GM19351 (cell line): Measurements from ENCODE around the gene FXYD6.

Experiments
- ATAC-seq: cut with Tn5 transposase; IDR thresholded peaks from one replicate; pipeline ENCODE4 v1.9.1; 2021; ENCODE audit warnings: mild to moderate bottlenecking, moderate library complexity; ENCODE audit not compliant: unreplicated experiment

Gene FXYD6

GRCh38 chr11:117851852-117852251, 24.6 kb downstream of the FXYD6 start:
- ATAC-seq, result no peak

- no peak for ATAC-seq
These were observed 25.4 kb downstream of the FXYD6 start for GRCh38 chr11:117851106-117851505.

GRCh38 chr11:117849781-117850414, 26.6 kb downstream of the FXYD6 start:
- ATAC-seq, result no peak

- ATAC-seq, result no peak
These were observed 32.6 kb downstream of the FXYD6 start for GRCh38 chr11:117843666-117844484.

- no peak for ATAC-seq
These were observed 34.1 kb downstream of the FXYD6 start for GRCh38 chr11:117842131-117842941.

- ATAC-seq, result no peak
These were observed 34.9 kb downstream of the FXYD6 start for GRCh38 chr11:117841551-117842031.

GRCh38 chr11:117840881-117841550, 35.4 kb downstream of the FXYD6 start:
- ATAC-seq, result no peak

- no peak for ATAC-seq
These were observed 36.3 kb downstream of the FXYD6 start for GRCh38 chr11:117839936-117840813.

- no peak for ATAC-seq
These were observed 37.0 kb downstream of the FXYD6 start for GRCh38 chr11:117839380-117839881.

GRCh38 chr11:117838901-117839300, 37.6 kb downstream of the FXYD6 start:
- no peak for ATAC-seq

GRCh38 chr11:117837791-117838190, 38.7 kb downstream of the FXYD6 start:
- no peak for ATAC-seq

GRCh38 chr11:117837070-117837776, 39.2 kb downstream of the FXYD6 start:
- no peak for ATAC-seq

- ATAC-seq, result no peak
These were observed 40.1 kb downstream of the FXYD6 start for GRCh38 chr11:117836077-117836960.

- no peak for ATAC-seq
These were observed 40.9 kb downstream of the FXYD6 start for GRCh38 chr11:117835576-117835975.

GRCh38 chr11:117834838-117835443, 41.5 kb downstream of the FXYD6 start:
- no peak for ATAC-seq

- no peak for ATAC-seq
These were observed 42.2 kb downstream of the FXYD6 start for GRCh38 chr11:117834068-117834810.

GRCh38 chr11:117833401-117833891, 43.0 kb downstream of the FXYD6 start:
- ATAC-seq, result no peak
